ENCODE data around the gene C1orf74.

- TF ChIP-seq CTCF (IDR thresholded peaks at IDR 0.05): no peak
- TF ChIP-seq POLR2A (IDR thresholded peaks at IDR 0.05): no peak
- no peak for TF ChIP-seq POLR2AphosphoS5 (IDR thresholded peaks at IDR 0.05)
Observed at GRCh38 chr1:209829716-209830115, 45.4 kb upstream of the C1orf74 start.

Data from prostate gland (tissue), 2 donors.